GM19463 (cell line): Measurements from ENCODE around the gene OR52I2.

ENCODE experiments used
- ATAC-seq: cut with Tn5 transposase; IDR thresholded peaks from one replicate; pipeline ENCODE4 v1.9.1; 2021; ENCODE audit warnings: mild to moderate bottlenecking, moderate library complexity; ENCODE audit not compliant: unreplicated experiment

Gene OR52I2

GRCh38 chr11:4581443-4581842, at the start of gene OR52I2:
Gene OR52I2 (plus strand): TSS chr11:4581743.
- no peak for ATAC-seq

GRCh38 chr11:4539603-4540219, 41.8 kb upstream of the OR52I2 start:
- peak; percentile 76 for ATAC-seq

DNA sequence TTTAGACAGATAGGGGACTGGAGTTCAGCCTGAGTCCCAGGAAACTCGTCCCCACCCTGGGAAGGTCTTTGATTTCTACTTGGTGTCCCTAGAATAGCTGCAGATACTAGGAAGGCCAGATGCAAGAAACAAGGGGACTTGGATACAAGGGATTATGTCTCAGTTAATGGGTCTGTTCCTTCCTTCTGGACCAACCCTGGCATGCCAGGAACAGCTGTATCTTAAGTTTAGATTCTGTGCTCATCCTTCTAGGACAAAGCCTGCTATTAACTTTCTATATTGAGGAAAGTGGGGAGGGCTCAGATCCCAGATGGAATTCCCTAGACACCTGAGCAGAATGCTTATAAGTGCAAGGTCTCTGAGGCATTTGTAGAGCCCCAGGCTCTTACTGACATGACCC, 40.5 kb upstream of the OR52I2 start:
- no peak for ATAC-seq

DNA sequence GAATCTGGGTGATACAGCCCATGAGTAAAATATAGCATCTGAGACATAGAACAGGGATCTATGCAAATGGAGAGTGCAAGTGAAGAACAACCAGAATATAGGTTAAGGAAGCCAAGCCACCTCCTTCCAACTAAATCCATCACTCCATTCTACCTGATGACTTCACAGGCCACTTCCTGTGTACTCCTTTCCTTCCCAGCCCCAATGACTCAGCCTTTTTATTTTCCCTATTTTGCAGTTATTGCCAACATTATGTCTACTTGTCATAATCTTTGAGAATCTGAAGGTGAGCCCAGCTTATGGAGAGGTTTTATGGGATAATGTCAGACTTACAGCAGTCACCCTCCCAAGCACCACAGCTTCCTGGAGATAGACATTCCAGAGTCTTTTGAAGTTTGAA, 38.0 kb upstream of the OR52I2 start:
- ATAC-seq, result no peak

- no peak for ATAC-seq
These were observed 36.7 kb upstream of the OR52I2 start, which contains the start of gene OR52M1 for GRCh38 chr11:4544891-4545290. Gene OR52M1 (plus strand): TSS chr11:4545191. CDS start chr11:4545191, 0 bp downstream.

GRCh38 chr11:4546878-4547277, 34.7 kb upstream of the OR52I2 start:
- no peak for ATAC-seq

GRCh38 chr11:4547416-4547815, 34.1 kb upstream of the OR52I2 start:
- ATAC-seq, result no peak

DNA sequence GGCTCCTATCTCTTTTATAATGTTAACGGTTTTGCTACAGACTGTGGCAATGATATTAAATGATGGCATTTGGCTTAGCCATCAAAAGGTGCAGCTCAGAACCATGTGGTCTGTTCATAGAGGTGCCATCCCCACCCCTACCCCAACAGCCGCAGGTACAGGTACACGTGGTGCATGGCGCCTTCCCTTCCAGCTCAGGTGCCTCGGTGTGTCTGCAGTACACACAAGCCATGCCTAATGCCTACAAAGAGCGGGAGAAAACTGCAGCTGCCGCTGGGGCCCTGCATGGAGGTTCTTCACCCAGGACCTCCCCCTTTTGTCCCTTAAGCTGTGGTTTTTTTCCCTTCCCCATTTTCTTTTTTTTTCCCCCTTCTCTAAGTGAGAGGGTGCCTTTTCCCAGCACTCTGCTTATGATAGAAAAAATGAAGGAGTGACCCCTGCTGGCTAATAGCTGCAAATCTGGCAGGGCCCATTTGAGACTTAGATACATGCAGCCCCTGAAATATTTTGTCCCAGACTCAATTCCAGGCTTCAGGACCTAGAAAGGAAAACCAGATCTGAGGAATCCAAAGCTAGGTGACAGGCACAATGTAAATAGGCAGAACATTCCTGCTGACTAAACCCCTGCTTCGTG, 30.1 kb upstream of the OR52I2 start:
- ATAC-seq, result no peak

DNA sequence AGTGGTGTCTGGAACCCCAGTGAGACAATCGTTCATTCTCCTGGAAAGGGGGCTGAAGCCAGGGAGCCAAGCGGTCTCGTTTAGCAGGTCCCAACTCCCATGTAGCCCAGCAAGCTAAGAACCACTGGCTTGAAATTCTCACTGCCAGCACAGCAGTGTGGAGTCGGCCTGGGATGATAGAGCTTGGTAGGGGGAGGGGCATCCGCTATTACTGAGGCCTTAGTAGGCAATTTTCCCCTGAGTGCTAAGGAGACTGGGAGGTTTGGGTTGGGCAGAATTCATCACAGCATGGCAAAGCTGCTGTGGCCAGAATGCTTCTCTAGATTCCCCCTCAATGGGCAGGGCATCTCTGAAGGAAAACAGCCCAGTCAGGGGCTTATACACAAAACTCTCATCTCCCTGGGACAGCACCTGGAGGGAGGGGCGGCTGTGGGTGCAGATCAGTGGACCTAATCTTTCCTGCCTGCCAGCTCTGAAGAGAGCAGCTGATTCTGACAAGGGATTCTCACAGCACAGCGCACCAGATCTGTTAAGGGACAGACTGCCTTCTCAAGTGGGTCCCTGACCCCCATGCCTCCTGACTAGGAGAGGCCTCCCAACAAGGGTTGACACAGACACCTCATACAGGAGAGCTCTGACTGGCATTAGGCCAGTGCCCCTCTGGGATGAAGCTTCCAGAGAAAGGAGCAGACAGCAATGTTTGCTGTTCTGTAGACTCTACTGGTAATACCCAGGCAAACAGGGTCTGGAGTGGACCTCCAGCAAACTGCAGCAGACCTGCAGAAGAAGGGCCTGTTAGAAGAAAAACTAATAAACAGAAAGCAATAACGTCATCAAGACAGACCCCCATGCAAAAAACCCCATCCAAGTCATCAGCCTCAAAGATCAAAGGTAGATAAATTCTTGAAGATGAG, 21.8 kb upstream of the OR52I2 start:
- ATAC-seq, result no peak

DNA sequence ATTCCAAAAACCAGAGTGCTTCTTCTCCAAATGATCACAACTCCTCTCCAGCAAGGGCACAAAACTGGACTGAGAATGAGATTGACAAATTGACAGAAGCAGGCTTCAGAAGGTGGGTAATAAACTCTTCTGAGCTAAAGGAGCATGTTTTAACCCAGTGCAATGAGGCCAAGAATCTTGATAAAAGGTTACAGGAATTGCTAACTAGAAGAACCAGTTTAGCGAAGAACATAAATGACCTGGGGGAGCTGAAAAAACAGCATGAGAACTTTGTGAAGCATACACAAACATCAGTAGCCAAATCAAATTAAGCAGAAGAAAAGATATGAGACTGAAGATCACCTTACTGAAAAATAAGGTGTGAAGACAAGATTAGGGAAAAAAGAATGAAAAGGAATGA, 21.1 kb upstream of the OR52I2 start:
- no peak for ATAC-seq

GRCh38 chr11:4565371-4565770, 16.2 kb upstream of the OR52I2 start:
- ATAC-seq, result no peak

DNA sequence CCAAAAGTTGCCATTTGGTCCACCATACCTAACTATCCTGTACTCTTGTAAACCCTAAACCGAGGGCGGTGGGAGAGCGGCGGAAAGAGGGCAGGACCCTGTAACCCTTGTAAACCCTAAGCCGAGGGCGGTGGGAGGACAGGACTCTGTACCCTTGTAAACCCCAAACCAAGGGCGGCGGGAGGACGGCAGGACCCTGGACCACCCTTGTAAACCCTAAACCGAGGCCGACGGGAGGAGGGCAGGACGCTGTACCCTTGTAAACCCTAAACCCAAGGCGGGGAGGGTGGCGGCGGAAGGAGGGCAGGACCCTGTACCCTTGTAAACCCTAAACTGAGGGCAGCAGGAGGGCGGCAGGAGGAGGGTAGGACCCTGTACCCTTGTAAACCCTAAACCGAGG, 12.5 kb upstream of the OR52I2 start:
- ATAC-seq, result no peak

DNA sequence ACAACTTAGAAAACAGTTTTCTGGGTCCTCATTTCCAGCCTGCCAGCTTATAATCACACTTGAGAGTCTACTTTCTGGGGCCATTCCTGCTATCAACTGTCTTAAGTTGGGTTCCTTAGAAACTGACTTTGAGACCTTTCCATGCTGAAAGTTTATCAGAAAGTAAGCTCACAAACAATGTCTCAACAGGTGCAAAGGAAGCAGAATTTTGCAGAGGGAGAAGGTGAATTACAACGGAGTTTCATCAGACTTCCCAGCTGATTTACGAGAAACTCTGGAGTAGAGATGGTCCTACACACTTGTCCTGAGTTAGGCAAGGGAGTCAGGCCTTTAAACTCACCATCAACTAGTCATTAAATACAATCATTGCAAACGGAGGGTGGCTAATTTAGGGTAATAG, 4.7 kb upstream of the OR52I2 start:
- ATAC-seq, result no peak

DNA sequence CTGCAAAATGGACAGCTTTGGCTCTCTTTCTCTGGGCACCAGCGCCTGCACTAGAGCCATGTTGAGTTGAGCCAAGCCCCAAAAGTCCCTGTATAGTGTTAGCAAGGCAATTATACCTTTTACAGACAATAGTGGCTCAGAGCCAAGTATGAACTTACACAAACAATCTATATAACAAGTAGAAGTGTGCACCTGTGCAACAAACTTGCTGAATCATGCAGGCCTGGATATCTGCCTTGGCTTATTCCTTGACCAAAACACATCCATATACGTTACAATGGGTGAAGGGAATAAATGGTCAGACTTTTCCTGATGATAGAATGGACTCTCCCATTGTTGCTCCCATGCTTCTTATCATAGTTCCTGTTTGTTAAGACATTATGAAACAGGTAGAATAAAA, 3.8 kb upstream of the OR52I2 start:
- ATAC-seq, result no peak

- no peak for ATAC-seq
These were observed 2.9 kb upstream of the OR52I2 start for GRCh38 chr11:4578624-4579023.

GRCh38 chr11:4580124-4580523, 1.4 kb upstream of the OR52I2 start:
- no peak for ATAC-seq

- ATAC-seq, result no peak
These were observed 7.5 kb downstream of the OR52I2 start for GRCh38 chr11:4589017-4589416.

DNA sequence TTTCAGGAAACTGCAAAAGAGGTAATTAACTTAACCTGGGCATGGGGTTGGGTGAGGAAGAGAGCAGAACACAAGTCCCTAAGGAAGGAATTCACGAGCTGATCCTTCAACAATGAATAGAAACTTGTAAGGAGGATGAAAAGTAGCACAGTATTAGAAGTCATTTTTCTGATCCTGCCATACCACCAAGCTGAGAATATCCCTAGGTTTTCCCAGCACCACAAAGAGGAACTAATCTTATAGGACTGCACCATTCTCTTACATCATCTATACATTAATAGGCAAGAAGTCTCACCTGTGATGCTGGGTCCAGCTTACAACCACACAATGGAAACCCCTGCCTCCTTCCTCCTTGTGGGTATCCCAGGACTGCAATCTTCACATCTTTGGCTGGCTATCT, 12.2 kb downstream of the OR52I2 start, which contains the start of gene OR52I1:
Gene OR52I1, plus strand, starts transcription at position 301 of the 400 bp plus-strand sequence. Its CDS starts 0 bp downstream, at position 301.
- ATAC-seq, result no peak

DNA sequence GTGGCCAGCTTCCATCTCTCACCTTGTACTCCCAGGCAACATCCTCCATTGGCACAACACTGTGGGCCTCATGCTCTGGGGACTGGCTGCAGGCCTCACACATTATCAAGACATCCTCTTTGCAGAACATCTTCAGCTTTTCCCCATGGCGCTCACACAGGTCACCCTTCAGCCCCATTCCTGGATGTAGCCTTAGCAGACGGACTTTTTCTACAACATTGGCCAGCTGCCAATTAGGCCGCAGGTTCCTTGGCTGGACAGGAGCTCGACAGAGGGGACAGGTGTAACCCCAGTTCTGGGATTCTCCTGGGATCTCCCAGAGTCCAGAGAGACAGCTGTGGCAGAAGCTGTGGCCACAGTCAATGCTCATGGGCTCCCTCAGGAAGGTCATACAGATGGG, 23.5 kb downstream of the OR52I2 start:
- ATAC-seq, result no peak

- no peak for ATAC-seq
These were observed 24.9 kb downstream of the OR52I2 start for GRCh38 chr11:4606231-4607015.

DNA sequence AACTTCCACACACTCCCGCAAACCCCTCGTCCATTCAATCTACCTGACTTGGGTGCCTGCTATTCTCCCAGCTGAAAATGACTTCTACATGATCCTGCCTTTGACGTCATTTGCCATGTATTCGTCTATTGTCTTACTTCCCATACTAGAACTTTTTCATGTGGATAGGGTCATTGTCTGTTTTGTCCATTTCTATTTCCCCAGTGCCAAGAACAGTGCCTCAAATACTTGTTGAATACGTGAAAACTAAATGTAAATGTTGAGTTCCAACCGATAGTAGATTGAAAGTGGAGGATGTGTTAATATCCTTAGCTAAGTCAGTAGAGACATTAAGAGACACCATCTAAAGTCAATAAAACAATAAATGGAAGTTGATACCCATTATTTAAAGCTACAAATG, 25.6 kb downstream of the OR52I2 start:
- ATAC-seq, result no peak
